B cell (primary cell): Measurements from ENCODE around the gene CYYR1. TPM values are rescaled to one million over a fixed set of nuclear protein-coding genes. Genes with fewer than 3 reads are reported as not detected.

Experiments
- ATAC-seq: fragments of 200-7000 bp; cut with Tn5 transposase; one replicate; pipeline ENCODE4 v1.10.0; 2021; ENCODE audit warnings: low read depth, mild to moderate bottlenecking, moderate number of reproducible peaks, moderate library complexity
- CTCF ChIA-PET: fragments of 350-600 bp; sonication (Branson Sonifier 250); formaldehyde crosslinking; loops from one replicate; lab custom pipeline; 2021; ENCODE audit warnings: antibody characterized with exemption, inconsistent platforms; lab: Charles Lee
- POLR2A ChIA-PET: fragments of 350-600 bp; sonication (Branson Sonifier 250); formaldehyde crosslinking; loops from one replicate; lab custom pipeline; 2021; ENCODE audit warnings: antibody characterized with exemption; lab: Charles Lee
- DNase-seq: peaks from one replicate; pipeline ENCODE4 v3.0.0; 2013
- H2AFZ ChIP-seq: 2 replicates; pipeline ENCODE4 v1.6.1; 2012; ENCODE audit warnings: mild to moderate bottlenecking, low read depth, low read length; ENCODE audit not compliant: insufficient read depth, poor library complexity, severe bottlenecking
- H3K27ac ChIP-seq, 2 donors: 1 replicate in 1 of 2; 2 replicates in 1 of 2; pipeline ENCODE4 v1.5.1; 2012 to 2013; ENCODE audit warnings: low read length in 2 of 2, mild to moderate bottlenecking in 2 of 2, moderate library complexity in 1 of 2
- H3K27me3 ChIP-seq, 4 experiments: fragments of 200-600 bp in 1 of 4; sonication (generic) in 1 of 4; replicated peaks in 1 of 4; 1 replicate in 2 of 4; 2 replicates in 2 of 4; pipeline versions ENCODE4 v1.6.1 to v1.7.0; 2013 to 2016; ENCODE audit warnings: low read length in 3 of 4, mild to moderate bottlenecking in 2 of 4, mixed read lengths in 1 of 4, moderate library complexity in 1 of 4; ENCODE audit not compliant: insufficient read depth in 4 of 4, control insufficient read depth in 3 of 4; ENCODE audit errors: control extremely low read depth in 1 of 4
- H3K36me3 ChIP-seq, 2 experiments: replicated peaks in 1 of 2; 1 replicate in 1 of 2; 2 replicates in 1 of 2; pipeline versions ENCODE4 v1.6.1 to v1.7.1; 2013; ENCODE audit warnings: low read length in 1 of 2; ENCODE audit not compliant: insufficient read depth in 2 of 2, control insufficient read depth in 1 of 2; ENCODE audit errors: control extremely low read depth in 1 of 2, extremely low read depth in 1 of 2
- H3K4me1 ChIP-seq, 2 donors: fragments of 200-600 bp in 1 of 2; sonication (generic) in 1 of 2; 1 replicate in 1 of 2; 2 replicates in 1 of 2; pipeline versions ENCODE4 v1.5.1 to v1.6.1; 2013 to 2017; ENCODE audit warnings: low read length in 2 of 2; ENCODE audit not compliant: control insufficient read depth in 2 of 2, insufficient read depth in 2 of 2
- H3K4me2 ChIP-seq: replicated peaks from 2 replicates; pipeline ENCODE3; 2012; ENCODE audit warnings: mild to moderate bottlenecking, low read depth, low read length; ENCODE audit not compliant: poor library complexity, severe bottlenecking
- H3K4me3 ChIP-seq, 5 experiments: fragments of 200-600 bp in 1 of 5; sonication (generic) in 1 of 5; 1 replicate in 3 of 5; 2 replicates in 2 of 5; pipeline versions ENCODE4 v1.5.1 to v1.7.0; 2011 to 2016; ENCODE audit warnings: low read length in 4 of 5, mild to moderate bottlenecking in 4 of 5, low read depth in 2 of 5, control low read depth in 1 of 5, moderate library complexity in 1 of 5; ENCODE audit not compliant: insufficient read depth in 1 of 5; ENCODE audit errors: control extremely low read depth in 1 of 5, extremely low read depth in 1 of 5
- H3K79me2 ChIP-seq: fragments of 200-600 bp; sonication (generic); one replicate; pipeline ENCODE4 v1.6.0; 2016; ENCODE audit warnings: low read length; ENCODE audit not compliant: control insufficient read depth, insufficient read depth
- H3K9ac ChIP-seq: fragments of 200-600 bp; sonication (generic); 2 replicates; pipeline ENCODE4 v1.6.1; 2017; ENCODE audit warnings: mild to moderate bottlenecking, low read length, moderate library complexity
- H3K9me3 ChIP-seq, 3 donors: one replicate each; pipeline versions ENCODE4 v1.6.1 to v1.7.1; 2013; ENCODE audit warnings: low read length in 2 of 3; ENCODE audit not compliant: control insufficient read depth in 2 of 3, insufficient read depth in 1 of 3; ENCODE audit errors: control extremely low read depth in 1 of 3
- H4K20me1 ChIP-seq: 2 replicates; pipeline ENCODE4 v1.6.0; 2012; ENCODE audit warnings: mild to moderate bottlenecking, low read length; ENCODE audit not compliant: insufficient read depth, control insufficient read depth, poor library complexity, severe bottlenecking
- H3K27ac Mint-ChIP-seq: one replicate; pipeline ENCODE4 v1.8.0; 2021; ENCODE audit warnings: mixed read lengths
- H3K27me3 Mint-ChIP-seq: one replicate; pipeline ENCODE4 v1.8.0; 2021; ENCODE audit warnings: mixed read lengths
- H3K4me1 Mint-ChIP-seq: one replicate; pipeline ENCODE4 v1.8.0; 2021; ENCODE audit warnings: mixed read lengths
- H3K4me3 Mint-ChIP-seq: one replicate; pipeline ENCODE4 v1.8.0; 2021; ENCODE audit warnings: mixed read lengths
- H3K9me3 Mint-ChIP-seq: one replicate; pipeline ENCODE4 v1.8.0; 2022; ENCODE audit warnings: mixed read lengths; ENCODE audit not compliant: insufficient read depth
- EZH2 ChIP-seq: IDR thresholded peaks from 2 replicates; pipeline ENCODE4 v1.6.1; 2012; ENCODE audit warnings: borderline replicate concordance, low read depth, mild to moderate bottlenecking, moderate library complexity, low read length; ENCODE audit not compliant: insufficient read depth, poor library complexity, severe bottlenecking
- WGBS: methylation state at CpG from one replicate; pipeline ENCODE4 v1.1.5; 2013; ENCODE audit warnings: missing lambda C conversion rate; ENCODE audit not compliant: insufficient coverage; 5-methylcytosine and 5-hydroxymethylcytosine counted together
- intact Hi-C: fragments of 100-400 bp; cut with micrococcal nuclease; formaldehyde crosslinking; loops from one replicate; pipeline ENCODE4 v1.10.0; 2022
- polyA plus RNA-seq: library from polyadenylated mRNA; depleted of rRNA; stranded (reverse); fragments of >200 nt; gene quantifications from 2 replicates; pipeline ENCODE4 v1.2.3, GENCODE V29; 2012
- total RNA-seq, 2 donors: library from RNA; stranded (reverse); fragments of 120-200 nt in 1 of 2; gene quantifications; 1 replicate in 1 of 2; 2 replicates in 1 of 2; pipeline versions ENCODE4 v1.2.3 to v1.2.4, GENCODE V29; 2013 to 2022
- TF ChIP-seq, protein P1 (sequence below): fragments of 200-600 bp; IDR thresholded peaks from one replicate; pipeline ENCODE4 v1.8.0; 2022; ENCODE audit warnings: antibody characterized with exemption, mild to moderate bottlenecking

Gene CYYR1
- total and polyA plus RNA-seq, 2 donors (not counting 1 experiment from before 2014, with no cell fraction given), result not detected

DNA sequence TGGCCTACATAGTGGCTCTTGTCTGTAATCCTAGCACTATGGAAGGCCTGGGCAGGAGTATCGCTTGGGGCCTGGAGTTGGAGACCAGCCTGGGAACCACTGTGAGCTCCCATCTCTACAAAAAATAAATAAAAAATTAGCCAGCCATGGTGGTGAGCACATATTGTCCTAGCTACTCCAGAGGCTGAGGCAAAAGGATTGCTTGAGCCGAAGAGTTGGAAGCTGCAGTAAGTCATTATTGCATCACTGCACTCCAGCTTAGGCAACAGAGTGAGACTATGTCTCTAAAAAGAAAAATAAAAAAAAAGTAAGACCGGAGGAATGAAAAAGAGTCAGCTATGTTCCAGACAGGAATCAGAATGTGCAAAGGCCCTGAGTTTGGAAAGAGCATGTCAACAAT is 115.3 kb downstream of the CYYR1 start:
- TF ChIP-seq EZH2, result no peak
- TF ChIP-seq, protein P1, sequence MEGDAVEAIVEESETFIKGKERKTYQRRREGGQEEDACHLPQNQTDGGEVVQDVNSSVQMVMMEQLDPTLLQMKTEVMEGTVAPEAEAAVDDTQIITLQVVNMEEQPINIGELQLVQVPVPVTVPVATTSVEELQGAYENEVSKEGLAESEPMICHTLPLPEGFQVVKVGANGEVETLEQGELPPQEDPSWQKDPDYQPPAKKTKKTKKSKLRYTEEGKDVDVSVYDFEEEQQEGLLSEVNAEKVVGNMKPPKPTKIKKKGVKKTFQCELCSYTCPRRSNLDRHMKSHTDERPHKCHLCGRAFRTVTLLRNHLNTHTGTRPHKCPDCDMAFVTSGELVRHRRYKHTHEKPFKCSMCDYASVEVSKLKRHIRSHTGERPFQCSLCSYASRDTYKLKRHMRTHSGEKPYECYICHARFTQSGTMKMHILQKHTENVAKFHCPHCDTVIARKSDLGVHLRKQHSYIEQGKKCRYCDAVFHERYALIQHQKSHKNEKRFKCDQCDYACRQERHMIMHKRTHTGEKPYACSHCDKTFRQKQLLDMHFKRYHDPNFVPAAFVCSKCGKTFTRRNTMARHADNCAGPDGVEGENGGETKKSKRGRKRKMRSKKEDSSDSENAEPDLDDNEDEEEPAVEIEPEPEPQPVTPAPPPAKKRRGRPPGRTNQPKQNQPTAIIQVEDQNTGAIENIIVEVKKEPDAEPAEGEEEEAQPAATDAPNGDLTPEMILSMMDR, result no peak
- H3K9me3 Mint-ChIP-seq, result peaks cover 2% of the 10 kb centered on the region
- Histone ChIP-seq H3K9me3 (no peaks in the 10 kb centered on the region), H3K4me2 (no peak overlapping the region), H3K36me3 (no peaks in the 10 kb centered on the region), H3K79me2 (no peaks in the 10 kb centered on the region), H2AFZ (no peak overlapping the region), H3K27me3 (no peaks in the 10 kb centered on the region), H4K20me1 (no peaks in the 10 kb centered on the region), H3K4me3 (no peak overlapping the region), H3K27ac (no peak overlapping the region), H3K4me1 (no peaks in the 10 kb centered on the region), H3K9ac (no peak overlapping the region)
- intact Hi-C loops, result no loop called here
- ATAC-seq (no peak), DNase-seq (no peak)
- ChIA-PET POLR2A (no interaction called here), CTCF (no interaction called here)
- no peak overlapping the region for H3K27ac Mint-ChIP-seq
- H3K4me1 Mint-ChIP-seq, result no peaks in the 10 kb centered on the region
- H3K4me3 Mint-ChIP-seq, result no peak overlapping the region
- H3K27me3 Mint-ChIP-seq, result no peaks in the 10 kb centered on the region
- WGBS, result 95% methylated on average over 2 of the region's 3 CpGs

DNA sequence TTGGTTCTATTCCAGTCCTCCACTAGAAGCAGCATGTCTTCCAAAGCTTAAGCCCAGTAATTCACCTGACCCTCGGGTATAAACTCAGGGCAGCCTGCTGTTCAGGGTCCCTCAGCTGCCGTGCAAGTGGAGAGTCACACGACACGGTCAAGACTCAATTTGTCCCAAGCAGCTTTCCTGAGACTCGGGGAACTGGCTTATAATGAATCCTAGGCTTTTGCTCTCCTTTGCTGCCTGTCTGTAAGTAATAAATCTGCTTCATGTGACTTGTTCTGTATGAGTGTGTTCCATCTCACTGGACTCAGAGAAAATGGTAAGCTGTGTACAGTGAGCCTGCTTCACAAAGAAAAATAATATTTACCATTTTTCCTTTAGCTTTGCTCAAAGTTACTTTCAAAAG is 119.8 kb downstream of the CYYR1 start:
- CTCF ChIA-PET, result no interaction called here
- H3K79me2 ChIP-seq, result no peaks in the 10 kb centered on the region
- no peaks in the 10 kb centered on the region for H4K20me1 ChIP-seq
- DNase-seq, result no peak
- no peak overlapping the region for H3K27ac ChIP-seq
- H3K4me3 Mint-ChIP-seq, result no peak overlapping the region
- no peaks in the 10 kb centered on the region for H3K4me1 ChIP-seq
- no peak for TF ChIP-seq EZH2
- TF ChIP-seq, protein P1, result no peak
- WGBS, result 92% methylated on average over 5 of the region's 5 CpGs
- H3K36me3 ChIP-seq, result no peaks in the 10 kb centered on the region
- intact Hi-C loops, result no loop called here
- H3K4me2 ChIP-seq, result no peak overlapping the region
- H3K4me1 Mint-ChIP-seq, result no peaks in the 10 kb centered on the region
- no peak for ATAC-seq
- no peak overlapping the region for H2AFZ ChIP-seq
- POLR2A ChIA-PET, result no interaction called here
- H3K4me3 ChIP-seq, result no peak overlapping the region
- no peaks in the 10 kb centered on the region for H3K9me3 ChIP-seq
- H3K27me3 Mint-ChIP-seq, result no peaks in the 10 kb centered on the region
- no peaks in the 10 kb centered on the region for H3K9me3 Mint-ChIP-seq
- H3K27me3 ChIP-seq, result no peaks in the 10 kb centered on the region
- H3K27ac Mint-ChIP-seq, result no peak overlapping the region
- H3K9ac ChIP-seq, result no peak overlapping the region
